HepG2 (cell line): ENCODE data around the gene NFS1. TPM values are rescaled to one million over a fixed set of nuclear protein-coding genes. Genes with fewer than 3 reads are reported as not detected.
A peak's percentile ranks its signal among the peaks of the same experiment; 100 is the strongest.
"Not testable (repeated sequence)": the region's sequence is repeated elsewhere in the genome, so short reads cannot be mapped to it uniquely, and the experiment has no call there.

Source experiments
- ATAC-seq: fragments of 200-7000 bp; cut with Tn5 transposase; 3 replicates; pipeline ENCODE4 v1.9.1; 2020; ENCODE audit warnings: mild to moderate bottlenecking, moderate library complexity
- BruUV-seq: library from RNA; stranded (reverse); fragments of 400-500 nt; replicated peaks from 2 replicates; lab custom pipeline; 2021; lab: Mats Ljungman, UMichigan
- CTCF ChIA-PET: fragments of 300-600 bp; formaldehyde crosslinking; extraction: SDS; loops from one replicate; lab custom pipeline; 2021; ENCODE audit warnings: low total read pairs, inconsistent platforms, low intra/inter-chr PET ratio; lab: Yijun Ruan, JAX
- POLR2A ChIA-PET: fragments of 350-600 bp; sonication (Branson Sonifier 250); formaldehyde crosslinking; loops from one replicate; lab custom pipeline; 2020; ENCODE audit warnings: antibody characterized with exemption, inconsistent platforms; lab: Yijun Ruan, JAX
- DNase-seq: peaks from one replicate; pipeline ENCODE4 v3.0.0-alpha.2; 2015; ENCODE audit warnings: low spot score
- FAIRE-seq: peaks from 3 replicates; lab custom pipeline; 2011; peaks lifted over from hg19 to GRCh38; lab: Jason Lieb, UNC
- H2AFZ ChIP-seq: one replicate; pipeline ENCODE4 v1.6.1; 2011; ENCODE audit warnings: low read length, inconsistent platforms
- H3K27ac ChIP-seq: fragments of 300-600 bp; 3 replicates; pipeline ENCODE4 v1.8.0; 2011; ENCODE audit warnings: mixed run types, mild to moderate bottlenecking, mixed read lengths, low read length, inconsistent platforms; ENCODE audit not compliant: insufficient read depth; ENCODE audit errors: extremely low read length
- H3K27me3 ChIP-seq, 2 experiments: fragments of 200-600 bp in 1 of 2; 2 replicates in 1 of 2; 3 replicates in 1 of 2; pipeline versions ENCODE4 v1.6.0 to v1.8.0; 2011; ENCODE audit warnings: low read length in 2 of 2, mild to moderate bottlenecking in 2 of 2, moderate library complexity in 2 of 2, inconsistent platforms in 1 of 2; ENCODE audit not compliant: insufficient read depth in 2 of 2, control insufficient read depth in 1 of 2
- H3K36me3 ChIP-seq, 2 experiments: fragments of 200-600 bp in 1 of 2; replicated peaks in 1 of 2; 2 replicates in 1 of 2; 3 replicates in 1 of 2; pipeline versions ENCODE4 v1.5.1 to v1.8.0; 2011; ENCODE audit warnings: low read length in 2 of 2, inconsistent platforms in 1 of 2; ENCODE audit not compliant: insufficient read depth in 2 of 2, control insufficient read depth in 1 of 2
- H3K4me1 ChIP-seq: 2 replicates; pipeline ENCODE4 v1.5.1; 2012; ENCODE audit warnings: low read length, inconsistent platforms; ENCODE audit not compliant: insufficient read depth
- H3K4me2 ChIP-seq: 2 replicates; pipeline ENCODE4 v1.6.0; 2011; ENCODE audit warnings: low read depth, low read length, inconsistent platforms
- H3K4me3 ChIP-seq, 3 experiments: fragments of 200-600 bp in 1 of 3; sonication (generic), shearing (Covaris generic) in 1 of 3; replicated peaks in 1 of 3; 2 replicates each; pipeline ENCODE4 v1.5.1; 2011 to 2016; ENCODE audit warnings: low read length in 3 of 3, inconsistent platforms in 2 of 3, low read depth in 2 of 3, mild to moderate bottlenecking in 2 of 3, control low read depth in 1 of 3, mixed read lengths in 1 of 3; ENCODE audit not compliant: insufficient read depth in 1 of 3
- H3K79me2 ChIP-seq: one replicate; pipeline ENCODE4 v1.6.1; 2011; ENCODE audit warnings: low read length, inconsistent platforms; ENCODE audit not compliant: insufficient read depth
- H3K9ac ChIP-seq: 2 replicates; pipeline ENCODE4 v1.6.0; 2011; ENCODE audit warnings: mild to moderate bottlenecking, low read depth, low read length, inconsistent platforms; ENCODE audit not compliant: insufficient read depth
- H3K9me3 ChIP-seq: 2 replicates; pipeline ENCODE4 v1.5.1; 2012; ENCODE audit warnings: mild to moderate bottlenecking, low read length
- H4K20me1 ChIP-seq: 2 replicates; pipeline ENCODE4 v1.6.0; 2011; ENCODE audit warnings: inconsistent platforms, mild to moderate bottlenecking, low read length, moderate library complexity; ENCODE audit not compliant: insufficient read depth
- ARID4A ChIP-seq: sonication (generic); formaldehyde crosslinking; IDR thresholded peaks from 2 replicates; pipeline ENCODE4 v1.5.0; 2020; ENCODE audit warnings: mild to moderate bottlenecking, missing genetic modification reagents, borderline replicate concordance
- ATF4 ChIP-seq, 2 experiments: fragments of 450-650 bp in 1 of 2; sonication (generic) in 1 of 2; formaldehyde crosslinking; IDR thresholded peaks; 2 replicates each; pipeline versions ENCODE4 v1.5.0 to v1.8.0; 2020 to 2022; ENCODE audit warnings: mild to moderate bottlenecking in 1 of 2, missing genetic modification reagents in 1 of 2
- EP300 ChIP-seq, 3 experiments: sonication (generic) in 1 of 3; formaldehyde crosslinking in 1 of 3; IDR thresholded peaks; 2 replicates each; pipeline versions ENCODE4 v1.5.1 to v1.6.1; 2011 to 2020; ENCODE audit warnings: low read depth in 2 of 3, low read length in 2 of 3, borderline replicate concordance in 1 of 3, improper control_type of control experiment in 1 of 3, mild to moderate bottlenecking in 1 of 3, missing genetic modification reagents in 1 of 3, moderate library complexity in 1 of 3
- HIVEP1 ChIP-seq: sonication (generic); formaldehyde crosslinking; IDR thresholded peaks from 2 replicates; pipeline ENCODE4 v1.4.0; 2020; ENCODE audit warnings: mild to moderate bottlenecking, missing genetic modification reagents
- POLR2G ChIP-seq: fragments of 200-400 bp; formaldehyde crosslinking; IDR thresholded peaks from 2 replicates; pipeline ENCODE4 v1.6.1; 2018; ENCODE audit warnings: mild to moderate bottlenecking, low read depth, low read length, moderate library complexity
- SP4 ChIP-seq: sonication (generic); formaldehyde crosslinking; IDR thresholded peaks from 2 replicates; pipeline ENCODE4 v1.8.1; 2023; ENCODE audit warnings: mild to moderate bottlenecking, missing genetic modification reagents
- ZNF253 ChIP-seq: sonication (generic); formaldehyde crosslinking; IDR thresholded peaks from 2 replicates; pipeline ENCODE4 v1.8.0; 2022; ENCODE audit warnings: mild to moderate bottlenecking, missing genetic modification reagents, borderline replicate concordance
- ZNF597 ChIP-seq: sonication (generic); formaldehyde crosslinking; IDR thresholded peaks from 2 replicates; pipeline ENCODE4 v1.5.0; 2020; ENCODE audit warnings: missing genetic modification reagents
- ZNF883 ChIP-seq: sonication (generic); formaldehyde crosslinking; IDR thresholded peaks from 2 replicates; pipeline ENCODE4 v1.5.1; 2020; ENCODE audit warnings: mild to moderate bottlenecking, missing genetic modification reagents; ENCODE audit errors: not compliant biosample characterization
- WGBS: methylation state at CpG from one replicate; pipeline ENCODE4 v1.1.6; 2017; ENCODE audit warnings: low lambda C conversion rate; 5-methylcytosine and 5-hydroxymethylcytosine counted together
- in situ Hi-C: cut with HindIII; loops from 2 replicates; pipeline ENCODE4 v1.10.0; 2017; ENCODE audit warnings: low pct_unique_long_range_greater_than_20kb; ENCODE audit not compliant: extremely low pct_ligation_motif_present
- intact Hi-C: fragments of 100-400 bp; cut with micrococcal nuclease; formaldehyde crosslinking; loops from one replicate; pipeline ENCODE4 v1.10.0; 2022; ENCODE audit not compliant: unreplicated experiment
- polyA plus RNA-seq, 8 experiments: library from polyadenylated mRNA; depleted of rRNA in 3 of 8; stranded (reverse) in 7 of 8; unstranded in 1 of 8; fragments of >200 nt; fragmentation: Illumina TruSeq in 4 of 8; extraction: Trizol in 4 of 8; gene quantifications; 2 replicates each; pipeline versions ENCODE4 v1.2.1 to v1.2.3, GENCODE V29; 2011 to 2016; ENCODE audit warnings: low read depth in 4 of 8, missing spikeins in 1 of 8, mixed read lengths in 1 of 8; ENCODE audit not compliant: insufficient read depth in 1 of 8
- total RNA-seq, 5 experiments: library from RNA; depleted of rRNA; stranded (reverse); fragments of >200 nt; fragmentation: Illumina TruSeq; extraction: Trizol; gene quantifications; 2 replicates each; pipeline ENCODE4 v1.2.3, GENCODE V29; 2016; ENCODE audit warnings: low read depth in 1 of 5

The NFS1 gene
- total and polyA plus RNA-seq, 2 of the 13 experiments (the other 11 are each of a cell fraction or from before 2014, with no cell fraction given): 65.9 to 88.1 TPM

- in situ Hi-C loops; intact Hi-C loops; H3K4me3 ChIP-seq; H2AFZ ChIP-seq; H3K27ac ChIP-seq; H3K27me3 ChIP-seq; CTCF ChIA-PET; H3K4me1 ChIP-seq; H3K9me3 ChIP-seq; BruUV-seq; H3K4me2 ChIP-seq; DNase-seq; H3K9ac ChIP-seq; FAIRE-seq; TF ChIP-seq EP300 (IDR thresholded peaks at IDR 0.05; ENCODE audit: low read depth in 2 of 2, low read length in 2 of 2): not testable (repeated sequence)
- WGBS: 99% methylated on average over 12 of the region's 12 CpGs
- H3K79me2 ChIP-seq: peaks cover 87% of the 10 kb centered on the region
- POLR2A ChIA-PET: interaction anchor here (0.9 to 16.7 kb wide), 5 partner anchors 9 to 18 kb away, joined by 3 to 319 read pairs (median 5); partner anchors contain the start of genes NFS1, RBM39 and ROMO1
- H3K36me3 ChIP-seq: peaks cover 67 to 94% of the 10 kb centered on the region in 2 experiments
- peak; percentile 4 for ATAC-seq
- H4K20me1 ChIP-seq: peaks cover 97% of the 10 kb centered on the region
- TF ChIP-seq ZNF883 (CRISPR knock-in tag) (peak; percentile 58), ZNF253 (CRISPR knock-in tag) (0 out of 2 replicates have a peak, but pooled peaks have one; percentile 42), ATF4 (CRISPR knock-in tag; IDR thresholded peaks at IDR 0.05) (peak in 1 of 2 experiments; percentile 55; a peak in 1 of 4 replicates), ZNF597 (0 out of 2 replicates have a peak, but pooled peaks have one; percentile 30), SP4 (CRISPR knock-in tag) (0 out of 2 replicates have a peak, but pooled peaks have one; percentile 50), EP300 (CRISPR knock-in tag; IDR thresholded peaks at IDR 0.05; ENCODE audit: borderline replicate concordance) (0 out of 2 replicates have a peak, but pooled peaks have one; percentile 24), POLR2G (peak; percentile 14; the same call in 1 of the 2 replicates), ARID4A (CRISPR knock-in tag) (peak; percentile 25; the same call in 1 of the 2 replicates), HIVEP1 (CRISPR knock-in tag) (peak; percentile 56; the same call in 1 of the 2 replicates)
Measured at GRCh38 chr20:35723652-35724320, 24.6 kb upstream of the NFS1 start.
